Measurements from ENCODE around the gene CCDC180. TPM values are rescaled to one million over a fixed set of nuclear protein-coding genes. Genes with fewer than 3 reads are reported as not detected.

Gene CCDC180
- total and polyA plus RNA-seq, 4 donors: 4.1 to 8.5 (median 5.3) TPM

GRCh38 chr9:97314503-97314902 is 7.0 kb downstream of the CCDC180 start:
- Histone ChIP-seq H3K4me3 (ENCODE audit: low read length in 2 of 2) (no peak overlapping the region), H3K27me3 (ENCODE audit: control insufficient read depth in 1 of 2, insufficient read depth in 2 of 2, low read length in 1 of 2) (no peaks in the 10 kb centered on the region), H3K36me3 (ENCODE audit: control insufficient read depth in 1 of 2, insufficient read depth in 2 of 2, low read length in 1 of 2) (peaks cover 0 to 10% of the 10 kb centered on the region in 2 donors), H3K9me3 (ENCODE audit: control insufficient read depth, low read length) (no peaks in the 10 kb centered on the region), H3K4me1 (ENCODE audit: control insufficient read depth in 1 of 2, insufficient read depth in 2 of 2, low read length in 2 of 2) (no peaks in the 10 kb centered on the region), H3K27ac (ENCODE audit: low read depth in 1 of 2, low read length in 2 of 2) (no peak overlapping the region)
- intact Hi-C loops (cut with DNase I): no loop called here
- no peak for ATAC-seq (ENCODE audit: low FRiP score)
- WGBS, 2 donors: 90 to 97% methylated on average over 12 of the region's 12 CpGs
- DNase-seq: no peak

GRCh38 chr9:97315550-97315949 is 8.1 kb downstream of the CCDC180 start:
- intact Hi-C loops (cut with DNase I): no loop called here
- H3K27ac ChIP-seq (ENCODE audit: low read depth in 1 of 2, low read length in 2 of 2): no peak overlapping the region
- no peaks in the 10 kb centered on the region for H3K27me3 ChIP-seq (ENCODE audit: control insufficient read depth in 1 of 2, insufficient read depth in 2 of 2, low read length in 1 of 2)
- no peak for ATAC-seq (ENCODE audit: low FRiP score)
- H3K4me1 ChIP-seq (ENCODE audit: control insufficient read depth in 1 of 2, insufficient read depth in 2 of 2, low read length in 2 of 2): no peaks in the 10 kb centered on the region
- 92 to 97% methylated on average over 4 of the region's 4 CpGs for WGBS, 2 donors
- DNase-seq: no peak
- no peaks in the 10 kb centered on the region for H3K9me3 ChIP-seq (ENCODE audit: control insufficient read depth, low read length)
- H3K4me3 ChIP-seq (ENCODE audit: low read length in 2 of 2): no peak overlapping the region
- H3K36me3 ChIP-seq (ENCODE audit: control insufficient read depth in 1 of 2, insufficient read depth in 2 of 2, low read length in 1 of 2): peaks cover 0 to 10% of the 10 kb centered on the region in 2 donors

- no peaks in the 10 kb centered on the region for H3K4me1 ChIP-seq (ENCODE audit: control insufficient read depth in 1 of 2, insufficient read depth in 2 of 2, low read length in 2 of 2)
- no peaks in the 10 kb centered on the region for H3K9me3 ChIP-seq (ENCODE audit: control insufficient read depth, low read length)
- no peak overlapping the region for H3K4me3 ChIP-seq (ENCODE audit: low read length in 2 of 2)
- WGBS, 2 donors: 87 to 91% methylated on average over 7 of the region's 7 CpGs
- no peaks in the 10 kb centered on the region for H3K27me3 ChIP-seq (ENCODE audit: control insufficient read depth in 1 of 2, insufficient read depth in 2 of 2, low read length in 1 of 2)
- ATAC-seq (ENCODE audit: low FRiP score) (no peak), DNase-seq (no peak)
- H3K36me3 ChIP-seq (ENCODE audit: control insufficient read depth in 1 of 2, insufficient read depth in 2 of 2, low read length in 1 of 2): peaks cover 0 to 10% of the 10 kb centered on the region in 2 donors
- intact Hi-C loops (cut with DNase I): no loop called here
- H3K27ac ChIP-seq (ENCODE audit: low read depth in 1 of 2, low read length in 2 of 2): no peak overlapping the region
Measured at GRCh38 chr9:97316904-97317303, 9.4 kb downstream of the CCDC180 start.

GRCh38 chr9:97318433-97318832 is 11.0 kb downstream of the CCDC180 start:
- WGBS, 2 donors: 87 to 88% methylated on average over 6 of the region's 6 CpGs
- peaks cover 0 to 5% of the 10 kb centered on the region in 2 donors for H3K36me3 ChIP-seq (ENCODE audit: control insufficient read depth in 1 of 2, insufficient read depth in 2 of 2, low read length in 1 of 2)

GRCh38 chr9:97319395-97319794 is 11.9 kb downstream of the CCDC180 start:
- ATAC-seq (ENCODE audit: low FRiP score): no peak
- Histone ChIP-seq H3K27ac (ENCODE audit: low read depth in 1 of 2, low read length in 2 of 2) (no peak overlapping the region), H3K4me3 (ENCODE audit: low read length in 2 of 2) (no peak overlapping the region), H3K27me3 (ENCODE audit: control insufficient read depth in 1 of 2, insufficient read depth in 2 of 2, low read length in 1 of 2) (no peaks in the 10 kb centered on the region), H3K4me1 (ENCODE audit: control insufficient read depth in 1 of 2, insufficient read depth in 2 of 2, low read length in 2 of 2) (no peaks in the 10 kb centered on the region), H3K36me3 (ENCODE audit: control insufficient read depth in 1 of 2, insufficient read depth in 2 of 2, low read length in 1 of 2) (peaks cover 0 to 4% of the 10 kb centered on the region in 2 donors), H3K9me3 (ENCODE audit: control insufficient read depth, low read length) (no peaks in the 10 kb centered on the region)
- intact Hi-C loops (cut with DNase I): no loop called here
- 75 to 81% methylated on average over 2 of the region's 2 CpGs for WGBS, 2 donors
- DNase-seq: no peak

More at GRCh38 chr9:97318433-97318832, 11.0 kb downstream of the CCDC180 start:
- ATAC-seq (ENCODE audit: low FRiP score): no peak
- Histone ChIP-seq H3K9me3 (ENCODE audit: control insufficient read depth, low read length) (no peaks in the 10 kb centered on the region), H3K27me3 (ENCODE audit: control insufficient read depth in 1 of 2, insufficient read depth in 2 of 2, low read length in 1 of 2) (no peaks in the 10 kb centered on the region), H3K4me3 (ENCODE audit: low read length in 2 of 2) (no peak overlapping the region), H3K27ac (ENCODE audit: low read depth in 1 of 2, low read length in 2 of 2) (no peak overlapping the region), H3K4me1 (ENCODE audit: control insufficient read depth in 1 of 2, insufficient read depth in 2 of 2, low read length in 2 of 2) (no peaks in the 10 kb centered on the region)
- DNase-seq: no peak
- intact Hi-C loops (cut with DNase I): no loop called here

- H3K27ac ChIP-seq (ENCODE audit: low read depth in 1 of 2, low read length in 2 of 2): no peak overlapping the region
- intact Hi-C loops (cut with DNase I): no loop called here
- H3K27me3 ChIP-seq (ENCODE audit: control insufficient read depth in 1 of 2, insufficient read depth in 2 of 2, low read length in 1 of 2): no peaks in the 10 kb centered on the region
- no peaks in the 10 kb centered on the region for H3K9me3 ChIP-seq (ENCODE audit: control insufficient read depth, low read length)
- H3K4me3 ChIP-seq (ENCODE audit: low read length in 2 of 2): no peak overlapping the region
- DNase-seq (no peak), ATAC-seq (ENCODE audit: low FRiP score) (no peak)
- no peaks in the 10 kb centered on the region for H3K4me1 ChIP-seq (ENCODE audit: control insufficient read depth in 1 of 2, insufficient read depth in 2 of 2, low read length in 2 of 2)
- 87 to 90% methylated on average over 5 of the region's 5 CpGs for WGBS, 2 donors
- H3K36me3 ChIP-seq (ENCODE audit: control insufficient read depth in 1 of 2, insufficient read depth in 2 of 2, low read length in 1 of 2): peaks cover 0 to 2% of the 10 kb centered on the region in 2 donors
Measured at GRCh38 chr9:97320080-97320642, 12.7 kb downstream of the CCDC180 start.

GRCh38 chr9:97321251-97321650 is 13.8 kb downstream of the CCDC180 start:
- H3K27ac ChIP-seq (ENCODE audit: low read depth in 1 of 2, low read length in 2 of 2): no peak overlapping the region
- no peaks in the 10 kb centered on the region for H3K27me3 ChIP-seq (ENCODE audit: control insufficient read depth in 1 of 2, insufficient read depth in 2 of 2, low read length in 1 of 2)
- 84 to 86% methylated on average over 1 of the region's 1 CpG for WGBS, 2 donors
- H3K4me1 ChIP-seq (ENCODE audit: control insufficient read depth in 1 of 2, insufficient read depth in 2 of 2, low read length in 2 of 2): no peaks in the 10 kb centered on the region
- no peaks in the 10 kb centered on the region for H3K9me3 ChIP-seq (ENCODE audit: control insufficient read depth, low read length)
- ATAC-seq (ENCODE audit: low FRiP score): no peak
- intact Hi-C loops (cut with DNase I): no loop called here
- no peak for DNase-seq
- H3K4me3 ChIP-seq (ENCODE audit: low read length in 2 of 2): no peak overlapping the region
- peaks cover 0 to 2% of the 10 kb centered on the region in 2 donors for H3K36me3 ChIP-seq (ENCODE audit: control insufficient read depth in 1 of 2, insufficient read depth in 2 of 2, low read length in 1 of 2)

- Histone ChIP-seq H3K27me3 (ENCODE audit: control insufficient read depth in 1 of 2, insufficient read depth in 2 of 2, low read length in 1 of 2) (no peaks in the 10 kb centered on the region), H3K4me3 (ENCODE audit: low read length in 2 of 2) (no peak overlapping the region), H3K4me1 (ENCODE audit: control insufficient read depth in 1 of 2, insufficient read depth in 2 of 2, low read length in 2 of 2) (no peaks in the 10 kb centered on the region), H3K27ac (ENCODE audit: low read depth in 1 of 2, low read length in 2 of 2) (no peak overlapping the region), H3K36me3 (ENCODE audit: control insufficient read depth in 1 of 2, insufficient read depth in 2 of 2, low read length in 1 of 2) (peaks cover 0 to 2% of the 10 kb centered on the region in 2 donors), H3K9me3 (ENCODE audit: control insufficient read depth, low read length) (no peaks in the 10 kb centered on the region)
- intact Hi-C loops (cut with DNase I): no loop called here
- ATAC-seq (ENCODE audit: low FRiP score) (no peak), DNase-seq (no peak)
- 74 to 80% methylated on average over 4 of the region's 4 CpGs for WGBS, 2 donors
Measured at GRCh38 chr9:97321691-97322090, 14.2 kb downstream of the CCDC180 start.

- H3K4me3 ChIP-seq (ENCODE audit: low read length in 2 of 2): no peak overlapping the region
- H3K27me3 ChIP-seq (ENCODE audit: control insufficient read depth in 1 of 2, insufficient read depth in 2 of 2, low read length in 1 of 2): no peaks in the 10 kb centered on the region
- no peaks in the 10 kb centered on the region for H3K9me3 ChIP-seq (ENCODE audit: control insufficient read depth, low read length)
- WGBS, 2 donors: 83 to 95% methylated on average over 1 of the region's 1 CpG
- no peak overlapping the region for H3K27ac ChIP-seq (ENCODE audit: low read depth in 1 of 2, low read length in 2 of 2)
- peaks cover 0 to 2% of the 10 kb centered on the region in 2 donors for H3K36me3 ChIP-seq (ENCODE audit: control insufficient read depth in 1 of 2, insufficient read depth in 2 of 2, low read length in 1 of 2)
- H3K4me1 ChIP-seq (ENCODE audit: control insufficient read depth in 1 of 2, insufficient read depth in 2 of 2, low read length in 2 of 2): no peaks in the 10 kb centered on the region
- ATAC-seq (ENCODE audit: low FRiP score) (no peak), DNase-seq (no peak)
- intact Hi-C loops (cut with DNase I): no loop called here
Measured at GRCh38 chr9:97322105-97322504, 14.6 kb downstream of the CCDC180 start.
